ENCODE measurements around the gene LRPAP1. TPM values are rescaled to one million over a fixed set of nuclear protein-coding genes. Genes with fewer than 3 reads are reported as not detected.
"Not testable (repeated sequence)": the region's sequence is repeated elsewhere in the genome, so short reads cannot be mapped to it uniquely, and the experiment has no call there.

The LRPAP1 gene
- total RNA-seq, 1 donor from 2014 or later: 53.7 TPM

- FAIRE-seq (peak; percentile 86), DNase-seq (ENCODE audit: low read depth) (no peak)
- H3K36me3 ChIP-seq (ENCODE audit: control insufficient read depth, insufficient read depth, low read length): no peaks in the 10 kb centered on the region
- no peak overlapping the region for H3K4me3 ChIP-seq (ENCODE audit: low read depth, low read length)
- TF ChIP-seq, protein P1, sequence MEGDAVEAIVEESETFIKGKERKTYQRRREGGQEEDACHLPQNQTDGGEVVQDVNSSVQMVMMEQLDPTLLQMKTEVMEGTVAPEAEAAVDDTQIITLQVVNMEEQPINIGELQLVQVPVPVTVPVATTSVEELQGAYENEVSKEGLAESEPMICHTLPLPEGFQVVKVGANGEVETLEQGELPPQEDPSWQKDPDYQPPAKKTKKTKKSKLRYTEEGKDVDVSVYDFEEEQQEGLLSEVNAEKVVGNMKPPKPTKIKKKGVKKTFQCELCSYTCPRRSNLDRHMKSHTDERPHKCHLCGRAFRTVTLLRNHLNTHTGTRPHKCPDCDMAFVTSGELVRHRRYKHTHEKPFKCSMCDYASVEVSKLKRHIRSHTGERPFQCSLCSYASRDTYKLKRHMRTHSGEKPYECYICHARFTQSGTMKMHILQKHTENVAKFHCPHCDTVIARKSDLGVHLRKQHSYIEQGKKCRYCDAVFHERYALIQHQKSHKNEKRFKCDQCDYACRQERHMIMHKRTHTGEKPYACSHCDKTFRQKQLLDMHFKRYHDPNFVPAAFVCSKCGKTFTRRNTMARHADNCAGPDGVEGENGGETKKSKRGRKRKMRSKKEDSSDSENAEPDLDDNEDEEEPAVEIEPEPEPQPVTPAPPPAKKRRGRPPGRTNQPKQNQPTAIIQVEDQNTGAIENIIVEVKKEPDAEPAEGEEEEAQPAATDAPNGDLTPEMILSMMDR (IDR thresholded peaks at IDR 0.05; ENCODE audit: insufficient read depth, low read length, severe bottlenecking): no peak
- no peaks in the 10 kb centered on the region for H3K27me3 ChIP-seq (ENCODE audit: control insufficient read depth, insufficient read depth, low read length)
These were observed 40.9 kb upstream of the LRPAP1 start for GRCh38 chr4:3573131-3573530.

- H3K4me3 ChIP-seq (ENCODE audit: low read depth, low read length): no peak overlapping the region
- FAIRE-seq (no peak), DNase-seq (ENCODE audit: low read depth) (no peak)
- TF ChIP-seq, protein P1 (IDR thresholded peaks at IDR 0.05; ENCODE audit: insufficient read depth, low read length, severe bottlenecking): no peak
- H3K36me3 ChIP-seq (ENCODE audit: control insufficient read depth, insufficient read depth, low read length): no peaks in the 10 kb centered on the region
- no peaks in the 10 kb centered on the region for H3K27me3 ChIP-seq (ENCODE audit: control insufficient read depth, insufficient read depth, low read length)
These were observed 40.1 kb upstream of the LRPAP1 start for GRCh38 chr4:3572363-3572762.

GRCh38 chr4:3571921-3572320 is 39.7 kb upstream of the LRPAP1 start:
- TF ChIP-seq, protein P1 (IDR thresholded peaks at IDR 0.05; ENCODE audit: insufficient read depth, low read length, severe bottlenecking): no peak
- FAIRE-seq: no peak
- H3K4me3 ChIP-seq (ENCODE audit: low read depth, low read length): no peak overlapping the region
- no peaks in the 10 kb centered on the region for H3K27me3 ChIP-seq (ENCODE audit: control insufficient read depth, insufficient read depth, low read length)
- DNase-seq (ENCODE audit: low read depth): no peak
- no peaks in the 10 kb centered on the region for H3K36me3 ChIP-seq (ENCODE audit: control insufficient read depth, insufficient read depth, low read length)

DNA sequence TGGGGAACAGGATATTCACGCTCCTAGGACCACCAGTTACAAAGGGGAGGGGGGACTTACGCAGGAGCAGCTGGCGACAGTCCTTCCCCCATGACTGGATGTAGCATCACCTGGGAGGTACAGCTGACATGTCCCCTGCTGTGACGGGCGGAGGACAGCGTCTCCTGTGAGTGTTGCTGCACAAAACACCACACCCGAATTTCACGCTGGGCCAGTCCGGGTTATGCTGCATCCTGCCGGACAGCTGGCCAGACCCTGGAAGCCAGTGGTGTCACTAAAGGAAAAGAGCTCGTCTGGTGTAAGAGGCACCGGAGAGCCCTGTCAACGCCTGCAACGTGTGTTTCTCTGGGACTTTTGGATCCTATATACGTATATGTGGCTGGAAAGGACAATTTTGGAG is 38.7 kb upstream of the LRPAP1 start:
- not testable (repeated sequence) for H3K36me3 ChIP-seq (ENCODE audit: control insufficient read depth, insufficient read depth, low read length); H3K27me3 ChIP-seq (ENCODE audit: control insufficient read depth, insufficient read depth, low read length); DNase-seq (ENCODE audit: low read depth); H3K4me3 ChIP-seq (ENCODE audit: low read depth, low read length); FAIRE-seq

DNA sequence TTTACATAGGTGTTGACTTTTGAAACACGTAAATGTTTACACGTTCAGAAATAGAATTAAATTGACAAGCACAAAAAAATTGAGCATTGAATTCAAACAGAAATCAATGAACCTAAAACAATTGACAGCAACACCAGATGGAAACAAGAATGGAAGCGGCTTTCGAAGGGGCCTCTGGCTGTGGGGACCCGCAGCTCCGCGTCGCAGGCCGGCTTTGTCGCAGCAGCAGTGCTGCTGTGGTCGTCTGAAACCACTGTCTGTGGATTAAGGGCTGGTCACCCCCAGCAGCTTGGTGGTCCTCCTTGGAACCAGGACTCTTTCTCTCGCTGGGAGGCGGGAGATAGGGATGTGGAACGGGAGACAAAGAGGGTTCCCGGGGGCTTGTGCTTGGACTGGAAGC is 37.4 kb upstream of the LRPAP1 start:
- not testable (repeated sequence) for H3K36me3 ChIP-seq (ENCODE audit: control insufficient read depth, insufficient read depth, low read length); FAIRE-seq; H3K27me3 ChIP-seq (ENCODE audit: control insufficient read depth, insufficient read depth, low read length); H3K4me3 ChIP-seq (ENCODE audit: low read depth, low read length); DNase-seq (ENCODE audit: low read depth)

GRCh38 chr4:3566701-3567100 is 34.5 kb upstream of the LRPAP1 start:
- H3K4me3 ChIP-seq (ENCODE audit: low read depth, low read length); H3K36me3 ChIP-seq (ENCODE audit: control insufficient read depth, insufficient read depth, low read length); FAIRE-seq; H3K27me3 ChIP-seq (ENCODE audit: control insufficient read depth, insufficient read depth, low read length); DNase-seq (ENCODE audit: low read depth): not testable (repeated sequence)

GRCh38 chr4:3566301-3566700 is 34.1 kb upstream of the LRPAP1 start:
- H3K4me3 ChIP-seq (ENCODE audit: low read depth, low read length); FAIRE-seq; H3K27me3 ChIP-seq (ENCODE audit: control insufficient read depth, insufficient read depth, low read length); DNase-seq (ENCODE audit: low read depth); H3K36me3 ChIP-seq (ENCODE audit: control insufficient read depth, insufficient read depth, low read length): not testable (repeated sequence)

GRCh38 chr4:3564948-3565347 is 32.7 kb upstream of the LRPAP1 start:
- FAIRE-seq; H3K36me3 ChIP-seq (ENCODE audit: control insufficient read depth, insufficient read depth, low read length); H3K4me3 ChIP-seq (ENCODE audit: low read depth, low read length); H3K27me3 ChIP-seq (ENCODE audit: control insufficient read depth, insufficient read depth, low read length); DNase-seq (ENCODE audit: low read depth): not testable (repeated sequence)

Measured in bronchial epithelial cell (primary cell).